AG04450 (cell line): ENCODE data around the gene FAM229A. TPM values are rescaled to one million over a fixed set of nuclear protein-coding genes. Genes with fewer than 3 reads are reported as not detected.
A peak's percentile ranks its signal among the peaks of the same experiment; 100 is the strongest.

Source experiments
- CTCF ChIA-PET: fragments of 300-600, 350-600 bp; formaldehyde crosslinking; extraction: SDS; loops from one replicate; lab custom pipeline; 2022; ENCODE audit warnings: antibody characterized with exemption, inconsistent platforms; lab: Charles Lee
- POLR2A ChIA-PET: fragments of 350-600 bp; formaldehyde crosslinking; extraction: SDS; loops from one replicate; lab custom pipeline; 2021; ENCODE audit warnings: antibody characterized with exemption, inconsistent platforms; lab: Yijun Ruan, JAX
- DNase-seq: peaks from one replicate; pipeline ENCODE4 v3.0.0-alpha.2; 2011; ENCODE audit warnings: low read depth, low spot score
- H3K27ac ChIP-seq: one replicate; pipeline ENCODE4 v1.5.1; 2012; ENCODE audit warnings: low read depth, low read length, control low read depth
- H3K27me3 ChIP-seq: one replicate; pipeline ENCODE4 v1.6.0; 2012; ENCODE audit warnings: low read length; ENCODE audit not compliant: control insufficient read depth, insufficient read depth
- H3K4me3 ChIP-seq: 2 replicates; pipeline ENCODE4 v1.5.1; 2011; ENCODE audit warnings: mild to moderate bottlenecking, low read depth, low read length, control low read depth
- H3K9me3 ChIP-seq: 2 replicates; pipeline ENCODE4 v1.5.1; 2012; ENCODE audit warnings: low read length; ENCODE audit not compliant: control insufficient read depth, insufficient read depth
- polyA plus RNA-seq: library from polyadenylated mRNA; depleted of rRNA; stranded (reverse); fragments of >200 nt; gene quantifications from 2 replicates; pipeline ENCODE4 v1.2.3, GENCODE V29; 2011
- TF ChIP-seq, protein P1 (sequence below): IDR thresholded peaks from 2 replicates; pipeline ENCODE4 v1.5.1; 2011; ENCODE audit warnings: low read depth, low read length, control low read depth, inconsistent platforms

Gene FAM229A
- polyA plus RNA-seq, 1 experiment: 1.4 TPM

DNA sequence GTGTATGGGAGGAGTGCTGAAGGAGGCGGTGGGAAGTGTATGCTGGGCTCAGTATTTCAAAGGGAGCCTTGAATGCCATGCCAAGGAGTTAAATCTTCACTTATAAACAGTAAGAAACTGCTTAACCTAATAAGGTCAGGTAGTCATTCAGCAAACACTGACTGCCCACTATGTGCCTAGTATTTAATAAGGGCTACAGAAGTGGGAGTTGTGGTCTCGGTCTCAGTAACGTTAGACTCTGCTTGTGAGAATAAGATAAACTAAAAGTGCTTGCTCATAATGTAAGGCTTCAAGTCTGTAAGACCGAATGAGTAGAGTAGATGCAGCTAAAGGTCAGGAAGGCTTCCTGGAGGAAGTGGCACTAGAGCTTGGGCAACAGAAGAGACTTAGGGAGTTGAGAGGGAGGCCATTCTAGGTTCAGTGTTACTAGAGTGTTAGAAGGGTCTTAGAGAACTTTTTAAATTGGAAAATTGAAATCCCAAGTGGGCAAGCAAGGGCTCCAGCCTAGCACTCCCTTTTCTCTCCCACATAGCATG, 32.3 kb downstream of the FAM229A start:
- POLR2A ChIA-PET: no interaction called here
- DNase-seq: no peak
- CTCF ChIA-PET: no interaction called here
- Histone ChIP-seq H3K27ac (no peak overlapping the region), H3K4me3 (no peak overlapping the region), H3K27me3 (no peaks in the 10 kb centered on the region), H3K9me3 (no peaks in the 10 kb centered on the region; the same call in 1 of the 2 replicates)
- TF ChIP-seq, protein P1, sequence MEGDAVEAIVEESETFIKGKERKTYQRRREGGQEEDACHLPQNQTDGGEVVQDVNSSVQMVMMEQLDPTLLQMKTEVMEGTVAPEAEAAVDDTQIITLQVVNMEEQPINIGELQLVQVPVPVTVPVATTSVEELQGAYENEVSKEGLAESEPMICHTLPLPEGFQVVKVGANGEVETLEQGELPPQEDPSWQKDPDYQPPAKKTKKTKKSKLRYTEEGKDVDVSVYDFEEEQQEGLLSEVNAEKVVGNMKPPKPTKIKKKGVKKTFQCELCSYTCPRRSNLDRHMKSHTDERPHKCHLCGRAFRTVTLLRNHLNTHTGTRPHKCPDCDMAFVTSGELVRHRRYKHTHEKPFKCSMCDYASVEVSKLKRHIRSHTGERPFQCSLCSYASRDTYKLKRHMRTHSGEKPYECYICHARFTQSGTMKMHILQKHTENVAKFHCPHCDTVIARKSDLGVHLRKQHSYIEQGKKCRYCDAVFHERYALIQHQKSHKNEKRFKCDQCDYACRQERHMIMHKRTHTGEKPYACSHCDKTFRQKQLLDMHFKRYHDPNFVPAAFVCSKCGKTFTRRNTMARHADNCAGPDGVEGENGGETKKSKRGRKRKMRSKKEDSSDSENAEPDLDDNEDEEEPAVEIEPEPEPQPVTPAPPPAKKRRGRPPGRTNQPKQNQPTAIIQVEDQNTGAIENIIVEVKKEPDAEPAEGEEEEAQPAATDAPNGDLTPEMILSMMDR: no peak

DNA sequence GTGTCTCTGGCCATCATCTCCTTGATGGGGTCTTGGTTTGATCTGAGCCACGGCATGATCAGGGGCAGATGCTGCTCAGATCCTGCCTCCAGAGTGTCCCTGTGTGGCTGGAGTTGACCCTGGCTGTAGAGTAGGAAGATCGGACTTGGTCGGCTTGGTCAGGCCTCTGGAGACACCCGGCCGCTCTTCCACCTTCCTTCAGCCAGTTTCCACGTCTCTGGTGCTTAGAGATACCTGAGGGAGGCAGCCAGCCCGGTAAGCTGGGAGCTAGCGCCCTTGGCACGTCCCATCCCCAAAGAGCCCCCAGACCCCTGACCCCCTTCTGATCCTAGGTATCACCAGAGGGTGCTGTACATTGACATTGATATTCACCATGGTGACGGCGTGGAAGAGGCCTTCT, 35.1 kb downstream of the FAM229A start:
- TF ChIP-seq, protein P1: no peak
- POLR2A ChIA-PET: no interaction called here
- CTCF ChIA-PET: no interaction called here
- Histone ChIP-seq H3K9me3 (no peaks in the 10 kb centered on the region), H3K27ac (no peak overlapping the region), H3K27me3 (no peaks in the 10 kb centered on the region), H3K4me3 (no peak overlapping the region)
- DNase-seq: no peak

DNA sequence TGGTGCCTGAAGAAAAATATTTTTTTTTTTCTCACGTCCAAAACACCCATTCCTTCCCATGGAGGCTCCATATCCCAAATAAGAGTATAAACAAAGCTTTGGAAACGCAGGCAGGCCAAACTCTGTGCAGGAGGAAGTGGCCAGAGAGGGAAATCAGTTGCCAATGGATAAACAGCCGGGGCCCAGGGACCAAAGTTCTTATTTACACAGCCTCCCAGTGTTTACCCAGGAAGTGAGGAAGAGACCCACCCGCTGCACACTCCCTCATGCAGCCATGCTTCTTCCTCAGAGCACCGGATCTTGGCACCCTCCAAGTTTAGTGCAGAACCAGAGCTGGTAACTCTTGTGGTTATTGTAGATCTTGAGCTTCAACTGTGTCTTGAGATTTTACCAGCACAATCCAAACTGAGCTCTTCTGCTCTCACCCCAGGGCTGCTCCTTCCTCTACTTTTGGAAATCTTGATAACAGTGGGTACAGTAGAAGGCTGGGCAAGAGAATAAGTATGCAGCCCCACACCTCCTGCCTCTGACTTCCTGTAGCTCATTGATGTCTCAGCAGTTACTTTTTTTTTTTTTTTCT, 40.5 kb downstream of the FAM229A start:
- Histone ChIP-seq H3K9me3 (no peaks in the 10 kb centered on the region), H3K27ac (peak overlapping the region; percentile 0), H3K27me3 (no peaks in the 10 kb centered on the region), H3K4me3 (no peak overlapping the region)
- POLR2A ChIA-PET: interaction anchor here (0.5 to 2.4 kb wide), 7 partner anchors 10 to 131 kb away, joined by 3 to 13 read pairs (median 4); partner anchors contain the start of gene MARCKSL1
- TF ChIP-seq, protein P1: no peak
- CTCF ChIA-PET: interaction anchor here (0.6 to 2.4 kb wide), 3 partner anchors 10 to 106 kb away, joined by 4 to 10 read pairs (median 6); no protein-coding TSS in a partner anchor
- no peak for DNase-seq

DNA sequence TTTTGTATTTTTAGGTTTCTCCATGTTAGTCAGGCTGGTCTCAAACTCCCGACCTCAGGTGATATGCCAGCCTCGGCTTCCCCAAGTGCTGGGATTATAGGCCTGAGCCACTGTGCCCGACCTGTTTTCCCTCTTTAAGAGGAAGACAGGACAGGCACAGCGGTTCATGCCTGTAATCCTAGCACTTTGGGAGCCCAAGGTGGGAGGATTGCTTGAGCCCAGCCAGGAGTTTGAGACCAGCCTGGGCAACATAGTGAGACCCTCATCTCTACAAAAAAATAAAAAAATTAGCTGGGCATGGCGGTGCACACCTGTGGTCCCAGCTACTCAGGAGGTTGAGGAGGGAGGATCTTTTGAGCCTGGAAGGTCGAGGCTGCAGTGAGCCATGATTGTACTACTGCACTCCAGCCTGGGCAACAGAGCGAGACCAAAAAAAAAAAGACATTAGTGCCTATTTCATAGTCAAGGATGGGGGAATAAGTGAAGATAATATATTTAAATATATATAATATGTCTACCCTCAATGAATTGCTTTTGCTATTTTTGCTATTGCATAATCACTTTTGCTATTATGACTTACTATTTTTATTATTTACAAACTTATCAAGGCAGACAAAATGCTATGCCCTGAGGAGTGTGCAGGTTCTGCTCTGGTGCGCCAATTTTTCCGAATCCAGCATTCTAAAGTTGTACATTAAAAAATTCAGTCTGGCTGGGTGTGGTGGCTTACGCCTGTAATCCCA, 44.0 kb downstream of the FAM229A start:
- Histone ChIP-seq H3K4me3 (no peak overlapping the region), H3K9me3 (no peaks in the 10 kb centered on the region), H3K27me3 (no peaks in the 10 kb centered on the region), H3K27ac (no peak overlapping the region)
- ChIA-PET POLR2A (interaction anchor here (1.3 kb wide), 1 partner anchor 18 kb away, joined by 5 read pairs; the partner anchor contains the start of gene MARCKSL1), CTCF (interaction anchor here (3.3 kb wide), 1 partner anchor 102 kb away, joined by 38 read pairs; no protein-coding TSS in a partner anchor)
- TF ChIP-seq, protein P1: no peak
- no peak for DNase-seq
